Subcutaneous abdominal adipose tissue (tissue), 5 donors: Measurements from ENCODE around the gene DPPA2.

Source experiments
- H3K27ac ChIP-seq: one replicate; pipeline ENCODE4 v1.7.0; 2013; ENCODE audit warnings: low read depth, mild to moderate bottlenecking, inconsistent platforms, low read length, moderate library complexity
- H3K27me3 ChIP-seq, 5 donors: one replicate each; pipeline ENCODE4 v1.7.0; 2013; ENCODE audit warnings: low read length in 5 of 5, inconsistent platforms in 1 of 5; ENCODE audit not compliant: control insufficient read depth in 5 of 5, insufficient read depth in 4 of 5
- H3K36me3 ChIP-seq, 5 donors: one replicate each; pipeline ENCODE4 v1.7.0; 2013; ENCODE audit warnings: low read length in 5 of 5; ENCODE audit not compliant: control insufficient read depth in 5 of 5, insufficient read depth in 5 of 5
- H3K4me1 ChIP-seq, 5 donors: one replicate each; pipeline ENCODE4 v1.7.0; 2013; ENCODE audit warnings: low read length in 5 of 5, mild to moderate bottlenecking in 3 of 5, moderate library complexity in 1 of 5; ENCODE audit not compliant: control insufficient read depth in 5 of 5, insufficient read depth in 5 of 5
- H3K4me3 ChIP-seq, 5 donors: one replicate each; pipeline ENCODE4 v1.7.0; 2013; ENCODE audit warnings: low read length in 5 of 5, low read depth in 1 of 5
- H3K9ac ChIP-seq, 5 donors: one replicate each; pipeline ENCODE4 v1.7.0; 2013; ENCODE audit warnings: low read length in 5 of 5, mild to moderate bottlenecking in 4 of 5, moderate library complexity in 3 of 5
- H3K9me3 ChIP-seq, 5 donors: one replicate each; pipeline ENCODE4 v1.7.0; 2013; ENCODE audit warnings: low read length in 5 of 5; ENCODE audit not compliant: control insufficient read depth in 5 of 5
- donor health status: healthy.
- donor health status: healthy.
- donor health status: healthy.
- donor health status: healthy.
- donor health status: healthy.

DPPA2 gene

DNA sequence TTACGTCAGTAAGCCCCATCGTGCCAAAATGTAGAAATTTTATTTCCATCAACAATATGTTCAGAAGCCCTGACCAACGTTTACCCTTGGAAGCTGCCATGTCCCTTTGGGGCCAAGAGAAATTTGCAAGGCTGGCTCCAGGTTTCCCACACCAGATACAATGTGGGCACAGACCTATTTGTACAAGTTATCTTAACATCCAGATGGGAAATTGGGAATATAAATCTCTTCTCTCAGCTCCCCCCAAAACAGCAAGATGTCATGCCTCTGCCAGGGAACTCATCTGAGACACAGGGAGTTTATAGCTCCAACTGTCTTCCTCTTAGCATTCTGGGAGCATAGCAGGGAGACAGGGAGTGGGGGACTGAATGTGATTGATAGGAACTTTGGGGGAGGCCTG, 9.3 kb upstream of the DPPA2 start:
- H3K36me3 ChIP-seq = no peaks in the 10 kb centered on the region
- H3K4me3 ChIP-seq = no peak overlapping the region
- H3K9ac ChIP-seq = no peak overlapping the region
- peaks cover 0 to 2% (median 0%) of the 10 kb centered on the region in 5 donors for H3K27me3 ChIP-seq
- H3K9me3 ChIP-seq = no peaks in the 10 kb centered on the region
- H3K27ac ChIP-seq = no peak overlapping the region
- H3K4me1 ChIP-seq = no peaks in the 10 kb centered on the region

DNA sequence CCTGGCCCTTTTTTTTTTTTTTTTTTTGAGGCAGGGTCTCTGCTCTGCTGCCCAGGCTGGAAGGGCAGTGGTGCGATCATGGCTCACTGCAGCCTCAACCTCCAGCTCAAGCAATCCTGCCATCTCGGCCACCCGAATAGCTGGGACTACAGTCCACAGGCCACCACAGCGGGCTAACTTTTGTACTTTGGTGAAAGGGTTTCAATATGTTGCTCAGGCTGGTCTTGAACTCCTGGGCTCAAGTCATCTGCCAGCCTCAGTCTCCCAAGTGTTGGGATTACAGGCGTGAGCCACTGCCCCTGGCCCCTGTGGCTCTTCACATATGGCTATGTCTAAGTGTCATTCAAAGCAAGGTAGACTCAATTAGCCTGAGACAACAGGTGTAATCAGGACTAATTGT, 8.8 kb upstream of the DPPA2 start:
- Histone ChIP-seq H3K36me3 (no peaks in the 10 kb centered on the region), H3K9me3 (no peaks in the 10 kb centered on the region), H3K4me3 (no peak overlapping the region), H3K4me1 (no peaks in the 10 kb centered on the region), H3K9ac (no peak overlapping the region), H3K27ac (no peak overlapping the region), H3K27me3 (peaks cover 0 to 2% (median 0%) of the 10 kb centered on the region in 5 donors)

DNA sequence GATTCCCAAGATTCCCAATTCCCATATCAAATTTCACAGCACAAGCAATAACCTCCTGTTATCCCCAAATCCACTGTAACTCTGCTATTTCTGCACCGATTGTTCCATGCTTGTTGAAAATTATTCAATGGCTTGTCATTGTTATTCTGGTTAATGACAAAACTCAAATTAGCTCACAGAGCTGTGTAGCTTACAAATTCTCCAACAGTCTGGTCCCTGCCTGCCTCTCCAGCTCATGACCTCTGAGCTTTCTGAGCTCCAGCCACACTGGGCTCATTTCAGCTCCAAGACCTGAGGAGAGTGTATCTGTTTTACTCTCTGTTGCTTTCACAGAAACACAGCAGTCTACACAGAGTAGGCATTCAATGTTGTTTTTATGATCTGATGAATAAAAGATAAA, 3.3 kb downstream of the DPPA2 start:
- Histone ChIP-seq H3K9ac (no peak overlapping the region), H3K27ac (no peak overlapping the region), H3K9me3 (no peaks in the 10 kb centered on the region), H3K36me3 (no peaks in the 10 kb centered on the region), H3K27me3 (no peaks in the 10 kb centered on the region), H3K4me3 (no peak overlapping the region), H3K4me1 (no peaks in the 10 kb centered on the region)

DNA sequence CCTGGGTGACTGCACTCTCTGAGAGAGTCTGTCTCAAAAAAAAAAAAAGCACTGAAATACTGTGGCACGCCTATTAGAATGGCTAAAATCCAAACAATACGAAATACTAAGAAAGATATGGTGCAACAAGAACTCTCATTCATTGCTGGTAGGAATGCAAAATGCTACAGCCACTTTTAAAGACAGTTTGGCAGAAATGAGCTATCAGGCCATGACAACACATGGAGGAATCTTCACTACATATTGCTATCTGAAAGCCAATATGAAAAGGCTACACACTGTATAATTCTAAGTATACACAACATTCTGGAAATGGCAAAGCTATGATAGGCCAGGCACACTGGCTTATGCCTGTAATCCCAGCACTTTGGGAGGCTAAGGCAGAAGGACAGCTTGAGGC, 18.8 kb downstream of the DPPA2 start:
- Histone ChIP-seq H3K36me3 (no peaks in the 10 kb centered on the region), H3K27ac (no peak overlapping the region), H3K27me3 (no peaks in the 10 kb centered on the region), H3K9me3 (no peaks in the 10 kb centered on the region), H3K4me1 (no peaks in the 10 kb centered on the region), H3K9ac (no peak overlapping the region), H3K4me3 (no peak overlapping the region)

DNA sequence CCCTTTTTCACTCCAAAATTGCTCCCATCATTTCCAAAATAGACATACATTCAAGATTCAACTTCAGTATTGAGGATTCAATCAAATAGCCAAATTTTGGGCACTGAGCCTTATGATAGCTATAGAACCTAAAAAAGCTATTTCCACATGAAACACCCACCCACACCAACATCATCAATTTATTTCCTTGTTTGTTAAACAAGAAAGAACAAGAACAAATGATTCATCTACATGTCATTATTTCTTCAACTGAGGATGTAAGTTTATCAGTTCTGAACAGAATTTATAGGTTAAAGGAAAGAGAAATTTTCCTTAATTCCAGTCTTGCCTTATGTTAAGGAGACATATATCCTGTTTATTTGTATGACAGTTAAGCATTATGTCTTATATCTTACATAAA, 32.2 kb downstream of the DPPA2 start:
- Histone ChIP-seq H3K9me3 (no peaks in the 10 kb centered on the region), H3K9ac (no peak overlapping the region), H3K27me3 (no peaks in the 10 kb centered on the region), H3K4me3 (no peak overlapping the region), H3K4me1 (no peaks in the 10 kb centered on the region), H3K36me3 (no peaks in the 10 kb centered on the region), H3K27ac (no peak overlapping the region)

DNA sequence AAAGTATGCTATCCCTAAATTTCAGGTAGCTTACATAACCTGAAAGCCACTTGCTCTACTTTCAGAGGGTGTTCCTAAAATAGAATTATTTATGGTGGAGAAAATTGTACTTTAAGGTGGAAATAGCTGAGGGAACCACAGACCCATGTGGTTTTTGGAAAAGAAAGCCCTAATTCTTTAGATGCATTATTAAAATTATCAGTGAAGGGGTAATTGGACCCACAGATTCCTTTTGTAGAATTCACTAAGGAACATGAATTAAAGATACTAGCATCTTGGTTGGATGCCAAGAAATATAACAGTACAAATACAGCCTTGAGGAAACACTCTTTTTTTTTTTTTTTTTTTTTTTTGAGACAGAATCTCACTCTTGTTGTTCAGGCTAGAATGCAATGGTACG, 37.8 kb downstream of the DPPA2 start:
- H3K27ac ChIP-seq = no peak overlapping the region
- no peak overlapping the region for H3K9ac ChIP-seq
- no peak overlapping the region for H3K4me3 ChIP-seq
- no peaks in the 10 kb centered on the region for H3K9me3 ChIP-seq
- no peaks in the 10 kb centered on the region for H3K27me3 ChIP-seq
- H3K36me3 ChIP-seq = no peaks in the 10 kb centered on the region
- H3K4me1 ChIP-seq = peaks cover 0 to 2% (median 0%) of the 10 kb centered on the region in 5 donors

DNA sequence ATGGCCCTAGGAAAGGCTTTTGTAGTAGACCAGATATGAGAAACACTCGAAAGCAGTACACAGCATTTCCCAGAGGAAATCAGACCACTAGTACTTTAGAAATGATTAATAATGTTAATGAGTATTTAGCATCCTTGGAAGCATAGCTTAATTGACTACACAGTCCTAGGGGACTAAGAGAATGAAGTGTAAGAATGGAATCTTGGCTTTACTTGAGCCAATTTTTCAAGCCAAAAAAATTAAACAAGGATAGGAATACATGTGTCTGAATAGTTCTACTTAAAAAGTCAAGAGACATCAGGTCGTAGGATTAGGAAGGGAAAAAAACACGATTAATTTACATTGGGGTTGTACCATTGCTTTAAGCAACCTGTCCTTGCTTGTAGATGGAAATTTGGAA, 38.2 kb downstream of the DPPA2 start:
- H3K36me3 ChIP-seq = no peaks in the 10 kb centered on the region
- H3K4me1 ChIP-seq = peaks cover 0 to 2% (median 0%) of the 10 kb centered on the region in 5 donors
- no peak overlapping the region for H3K4me3 ChIP-seq
- no peak overlapping the region for H3K27ac ChIP-seq
- H3K9ac ChIP-seq = no peak overlapping the region
- H3K27me3 ChIP-seq = no peaks in the 10 kb centered on the region
- H3K9me3 ChIP-seq = no peaks in the 10 kb centered on the region

DNA sequence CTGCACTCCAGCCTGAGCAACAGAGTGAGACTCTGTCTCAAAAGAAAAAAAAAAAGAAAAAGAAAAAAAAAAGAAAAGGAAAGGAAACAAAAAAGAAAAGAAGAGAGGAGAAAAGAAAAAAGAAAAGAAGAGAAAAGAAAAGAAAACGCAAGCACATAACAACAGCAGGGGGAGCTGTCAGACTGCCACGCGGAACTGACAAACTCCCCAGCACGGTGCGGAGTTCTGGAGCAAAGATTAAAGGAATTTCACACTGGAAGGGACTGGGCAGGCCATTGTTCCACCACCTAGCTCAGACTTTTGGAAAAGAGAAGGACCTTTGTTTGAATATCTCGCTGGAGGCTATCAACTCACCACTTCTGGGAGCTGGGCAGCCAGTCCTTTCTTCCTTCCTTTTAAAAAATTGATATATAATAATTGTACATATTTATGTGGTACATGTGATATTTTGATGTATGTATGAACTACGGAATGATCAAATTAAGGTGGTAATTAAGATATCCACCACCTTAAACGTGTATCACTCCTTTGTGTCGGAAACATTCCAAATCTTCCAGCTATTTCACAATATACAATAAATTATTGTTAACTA, 40.5 kb downstream of the DPPA2 start:
- Histone ChIP-seq H3K4me1 (peaks cover 0 to 2% (median 0%) of the 10 kb centered on the region in 5 donors), H3K27ac (no peak overlapping the region), H3K36me3 (no peaks in the 10 kb centered on the region), H3K9me3 (no peaks in the 10 kb centered on the region), H3K4me3 (no peak overlapping the region), H3K9ac (no peak overlapping the region), H3K27me3 (no peaks in the 10 kb centered on the region)

DNA sequence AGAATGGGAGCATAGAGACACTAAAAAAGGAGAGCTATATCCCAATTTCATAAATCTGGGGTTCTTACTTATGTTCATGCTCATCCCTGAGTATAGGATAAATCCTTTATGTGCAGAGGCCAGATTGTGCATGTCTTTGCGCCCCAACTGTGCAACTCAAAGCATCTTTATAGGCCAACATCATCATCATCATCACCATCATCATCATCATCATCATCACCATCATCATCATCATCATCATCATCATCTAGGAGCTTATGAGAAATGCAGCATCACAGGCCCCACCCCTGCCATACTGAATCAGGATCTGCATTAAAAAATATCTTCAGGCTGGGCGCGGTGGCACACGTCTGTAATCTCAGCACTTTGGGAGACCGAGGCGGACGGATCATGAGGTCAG, 45.5 kb downstream of the DPPA2 start:
- peaks cover 0 to 5% (median 3%) of the 10 kb centered on the region in 5 donors for H3K9me3 ChIP-seq
- H3K4me1 ChIP-seq = peaks cover 0 to 1% (median 0%) of the 10 kb centered on the region in 5 donors
- H3K27ac ChIP-seq = no peak overlapping the region
- no peaks in the 10 kb centered on the region for H3K27me3 ChIP-seq
- no peaks in the 10 kb centered on the region for H3K36me3 ChIP-seq
- no peak overlapping the region for H3K4me3 ChIP-seq
- no peak overlapping the region for H3K9ac ChIP-seq

DNA sequence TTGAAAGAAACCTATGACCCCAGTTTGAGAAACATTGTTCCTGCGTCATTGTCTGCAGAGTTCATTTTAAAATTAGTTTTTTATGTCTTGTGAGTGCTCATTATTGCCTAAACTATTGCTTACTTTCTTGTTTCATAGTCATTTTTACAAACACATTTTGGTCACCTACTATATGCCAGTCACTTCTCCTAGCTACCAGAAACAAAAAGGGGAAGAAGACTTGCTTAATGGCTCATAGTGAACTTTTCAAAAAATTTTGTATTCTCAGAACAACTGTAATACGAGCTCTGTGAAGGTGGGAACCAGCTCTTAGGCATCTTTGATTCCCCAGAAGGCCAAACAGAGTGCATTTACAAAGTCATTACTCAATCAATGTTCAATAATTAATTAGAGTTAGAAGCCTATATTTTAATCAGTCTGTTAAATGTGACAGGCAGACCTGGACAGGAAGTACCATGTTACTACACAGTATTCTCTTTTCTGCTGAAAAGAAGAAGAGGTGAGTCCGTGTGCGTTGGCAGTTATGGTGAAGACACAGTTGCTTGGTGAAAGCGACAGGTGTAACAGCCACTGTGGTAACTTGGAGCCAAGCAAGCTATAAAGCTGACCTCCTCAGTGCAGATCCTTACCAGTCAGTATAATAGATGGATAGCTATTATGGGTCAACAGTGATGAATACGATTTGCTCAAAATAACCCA, 46.6 kb downstream of the DPPA2 start:
- H3K4me3 ChIP-seq = no peak overlapping the region
- no peaks in the 10 kb centered on the region for H3K36me3 ChIP-seq
- peaks cover 0 to 5% (median 3%) of the 10 kb centered on the region in 5 donors for H3K9me3 ChIP-seq
- no peaks in the 10 kb centered on the region for H3K4me1 ChIP-seq
- no peak overlapping the region for H3K9ac ChIP-seq
- H3K27ac ChIP-seq = no peak overlapping the region
- no peaks in the 10 kb centered on the region for H3K27me3 ChIP-seq
